Activated T-helper 1 cell treated with Interleukin-2 at 50 U/mL for 16 hours (primary cell): Measurements from ENCODE around the gene C1QB.
A peak's percentile ranks its signal among the peaks of the same experiment; 100 is the strongest.

Experiments used
- DNase-seq: peaks from one replicate; pipeline ENCODE4 v3.0.0-alpha.2; 2020; ENCODE audit warnings: low read depth

C1QB gene

DNA sequence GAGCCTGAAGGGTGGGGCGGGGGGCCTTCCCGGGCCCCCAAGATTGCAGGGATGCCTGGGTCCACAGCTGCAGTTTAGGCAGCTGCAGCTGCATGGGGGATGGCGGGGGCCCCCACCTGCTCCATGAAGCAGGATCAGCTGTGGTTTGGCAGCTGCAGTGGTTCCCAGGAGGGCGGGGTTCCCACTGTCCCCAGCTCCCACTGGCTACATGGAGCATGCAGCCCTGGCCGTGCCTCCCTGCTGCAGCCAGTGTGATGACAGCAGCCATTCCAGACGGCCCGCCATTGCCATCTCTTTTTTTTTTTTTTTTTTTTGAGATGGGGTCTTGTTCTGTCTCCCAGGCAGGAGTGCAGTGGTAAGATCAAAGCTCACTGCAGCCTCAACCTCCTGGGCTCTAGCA is 17.6 kb upstream of the C1QB start:
- no peak for DNase-seq

DNA sequence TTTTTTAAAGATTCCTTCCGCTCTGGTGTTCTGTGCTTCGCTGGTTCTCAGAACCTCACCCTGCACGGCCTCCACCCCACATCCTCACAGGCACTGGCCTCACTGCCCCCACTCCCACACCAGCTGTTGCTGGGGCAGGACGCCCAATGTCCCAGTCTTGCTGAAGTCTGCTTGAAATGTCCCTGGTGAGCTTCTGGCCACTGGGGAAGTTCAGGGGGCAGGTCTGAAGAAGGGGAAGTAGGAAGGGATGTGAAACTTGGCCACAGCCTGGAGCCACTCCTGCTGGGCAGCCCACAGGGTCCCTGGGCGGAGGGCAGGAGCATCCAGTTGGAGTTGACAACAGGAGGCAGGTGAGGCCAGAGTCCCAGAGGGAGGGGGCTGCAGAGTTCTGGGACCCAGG is 16.7 kb upstream of the C1QB start, which contains the start of gene C1QA:
TSS of gene C1QA (plus strand) at position 276 of the 400 bp plus-strand sequence. CDS start 989 bp downstream, outside the sequence.
- no peak for DNase-seq

DNA sequence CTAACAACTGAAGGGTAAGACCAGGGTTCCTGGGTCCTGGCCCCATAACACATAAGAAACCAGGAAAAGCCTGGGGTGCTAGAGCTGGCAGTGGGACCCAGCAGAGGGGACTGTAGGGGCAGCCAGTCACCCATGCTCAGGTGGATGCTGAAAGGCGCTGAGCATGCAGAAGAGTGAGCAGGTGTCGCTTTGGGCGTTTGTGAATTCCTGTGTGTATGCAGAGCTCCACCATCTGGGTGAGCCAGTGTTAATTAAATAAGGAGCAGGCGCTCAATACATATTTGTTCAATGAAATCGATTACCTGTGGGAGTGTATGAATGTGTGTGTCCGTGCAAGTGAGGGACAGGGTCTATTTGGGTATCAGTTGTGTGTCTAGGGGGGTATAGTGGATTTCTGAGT is 16.1 kb upstream of the C1QB start:
- DNase-seq = no peak

DNA sequence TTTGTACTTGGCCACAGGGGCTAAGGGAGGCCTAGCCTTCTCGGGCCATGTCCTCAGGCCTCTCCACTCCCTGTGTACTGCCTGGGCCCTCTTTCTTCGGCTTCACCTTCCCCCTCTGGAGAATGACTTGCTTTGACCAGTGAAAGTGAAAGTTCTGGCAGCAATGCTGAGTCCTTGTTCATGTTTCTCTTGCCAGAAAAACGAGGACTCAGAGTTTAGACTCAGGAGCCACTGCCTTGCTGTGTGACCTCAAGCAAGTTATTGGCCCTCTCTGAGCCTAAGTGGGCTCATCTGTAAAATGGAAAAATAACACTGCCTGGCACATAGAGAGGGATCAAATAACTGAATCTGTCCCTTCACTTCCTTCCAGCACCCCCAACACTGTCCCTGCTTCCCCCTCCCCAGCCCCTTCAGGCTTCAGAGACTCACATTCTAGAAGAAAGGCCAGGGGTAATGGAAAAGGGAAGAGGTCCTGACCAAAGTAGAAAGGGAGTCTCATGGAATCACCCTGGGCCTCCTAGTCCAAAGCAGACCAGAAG is 15.1 kb upstream of the C1QB start:
- no peak for DNase-seq

DNA sequence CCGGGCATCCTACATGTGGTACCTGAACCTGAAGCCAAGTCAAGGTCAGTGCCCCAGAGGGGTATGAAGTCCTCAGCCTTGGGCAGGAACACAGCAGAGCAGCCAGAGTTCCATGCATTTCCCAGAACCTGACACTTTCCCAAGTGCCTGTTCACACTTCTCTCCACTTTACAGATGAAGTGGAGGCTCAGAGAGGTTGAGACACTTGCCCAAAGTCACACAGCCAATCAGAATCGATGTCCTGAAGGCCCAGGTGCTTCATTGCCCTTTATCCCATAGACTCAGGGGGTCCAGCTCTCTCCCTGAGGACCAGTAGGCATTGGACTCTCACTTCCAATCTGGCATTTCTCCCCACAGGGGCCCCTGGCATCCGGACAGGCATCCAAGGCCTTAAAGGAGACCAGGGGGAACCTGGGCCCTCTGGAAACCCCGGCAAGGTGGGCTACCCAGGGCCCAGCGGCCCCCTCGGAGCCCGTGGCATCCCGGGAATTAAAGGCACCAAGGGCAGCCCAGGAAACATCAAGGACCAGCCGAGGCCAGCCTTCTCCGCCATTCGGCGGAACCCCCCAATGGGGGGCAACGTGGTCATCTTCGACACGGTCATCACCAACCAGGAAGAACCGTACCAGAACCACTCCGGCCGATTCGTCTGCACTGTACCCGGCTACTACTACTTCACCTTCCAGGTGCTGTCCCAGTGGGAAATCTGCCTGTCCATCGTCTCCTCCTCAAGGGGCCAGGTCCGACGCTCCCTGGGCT is 14.4 kb upstream of the C1QB start:
- DNase-seq = no peak

DNA sequence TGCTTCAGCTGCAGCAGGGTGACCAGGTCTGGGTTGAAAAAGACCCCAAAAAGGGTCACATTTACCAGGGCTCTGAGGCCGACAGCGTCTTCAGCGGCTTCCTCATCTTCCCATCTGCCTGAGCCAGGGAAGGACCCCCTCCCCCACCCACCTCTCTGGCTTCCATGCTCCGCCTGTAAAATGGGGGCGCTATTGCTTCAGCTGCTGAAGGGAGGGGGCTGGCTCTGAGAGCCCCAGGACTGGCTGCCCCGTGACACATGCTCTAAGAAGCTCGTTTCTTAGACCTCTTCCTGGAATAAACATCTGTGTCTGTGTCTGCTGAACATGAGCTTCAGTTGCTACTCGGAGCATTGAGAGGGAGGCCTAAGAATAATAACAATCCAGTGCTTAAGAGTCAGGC is 13.8 kb upstream of the C1QB start:
- no peak for DNase-seq

DNA sequence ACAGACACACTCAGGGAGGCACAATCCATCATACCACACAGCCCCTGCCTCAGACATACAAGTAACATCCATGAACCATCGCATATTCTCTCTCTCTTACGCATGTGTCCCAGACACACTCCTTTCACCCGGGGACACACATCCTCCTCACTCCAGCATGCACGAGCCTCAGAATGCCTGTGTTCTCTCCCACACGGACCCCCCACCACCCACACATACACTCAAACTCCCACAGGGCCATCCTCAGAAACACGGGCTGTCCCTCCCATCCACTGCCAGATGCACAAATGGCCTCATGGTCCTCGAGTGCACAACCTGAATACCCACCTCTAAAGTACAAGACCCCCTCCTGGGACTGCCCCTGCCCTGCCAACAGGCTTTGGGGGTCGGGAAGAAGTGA is 11.8 kb upstream of the C1QB start:
- DNase-seq = no peak

DNA sequence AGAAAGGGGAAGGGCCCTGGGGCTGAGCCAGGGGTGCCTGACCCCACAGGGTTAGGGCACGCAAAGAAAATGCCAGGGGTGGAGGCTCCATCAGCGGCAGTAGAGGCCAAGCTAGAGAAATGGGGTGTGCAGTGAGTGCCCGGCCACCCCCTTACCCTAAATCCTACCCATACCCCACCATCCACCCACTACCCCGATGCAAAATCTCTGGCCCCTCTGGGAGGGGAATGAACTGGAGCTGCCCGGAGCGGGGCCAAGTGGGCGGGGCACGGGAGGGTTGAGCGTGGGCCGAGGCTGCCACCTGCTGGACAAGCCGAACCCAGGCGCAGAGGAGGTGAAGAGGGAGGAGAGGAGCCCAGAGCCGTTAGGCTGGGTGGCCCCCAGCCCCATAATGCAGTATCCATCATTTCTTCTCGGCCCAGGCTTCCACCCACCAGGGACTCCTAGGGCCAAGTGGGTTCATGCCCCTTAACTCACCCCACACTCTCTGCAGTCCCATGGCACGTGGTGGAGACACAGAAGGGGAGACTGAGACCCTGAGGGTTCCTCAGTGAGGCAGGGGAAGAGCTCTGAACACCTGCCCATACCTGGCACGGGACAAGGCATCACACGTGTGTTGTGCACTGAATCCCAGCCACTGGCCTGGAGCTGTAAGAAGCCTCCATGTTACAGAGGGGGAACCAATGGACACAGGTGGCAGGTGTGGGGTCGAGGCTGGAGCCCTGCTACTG is 11.0 kb upstream of the C1QB start:
- peak; percentile 40 for DNase-seq

DNA sequence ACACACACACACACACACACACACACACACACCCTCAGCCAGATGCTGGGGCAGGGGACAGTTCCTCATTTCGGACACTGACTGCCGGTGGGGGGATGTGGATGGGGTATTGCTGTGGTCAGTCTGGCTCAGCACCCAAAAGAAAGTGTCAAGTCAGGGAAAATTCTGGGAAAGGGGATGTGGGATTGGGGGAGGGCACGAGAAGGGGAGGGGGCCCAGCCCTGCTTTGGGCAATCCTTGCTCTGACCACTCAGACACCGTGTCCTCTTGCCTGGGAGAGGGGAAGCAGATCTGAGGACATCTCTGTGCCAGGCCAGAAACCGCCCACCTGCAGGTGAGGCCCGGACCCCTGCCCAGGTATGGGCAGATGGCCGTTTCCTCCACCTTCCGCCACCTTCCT is 9.7 kb upstream of the C1QB start, which contains the start of gene C1QC:
TSS of gene C1QC (plus strand) at position 253 of the 400 bp plus-strand sequence. CDS start 391 bp downstream, outside the sequence.
- DNase-seq = no peak

DNA sequence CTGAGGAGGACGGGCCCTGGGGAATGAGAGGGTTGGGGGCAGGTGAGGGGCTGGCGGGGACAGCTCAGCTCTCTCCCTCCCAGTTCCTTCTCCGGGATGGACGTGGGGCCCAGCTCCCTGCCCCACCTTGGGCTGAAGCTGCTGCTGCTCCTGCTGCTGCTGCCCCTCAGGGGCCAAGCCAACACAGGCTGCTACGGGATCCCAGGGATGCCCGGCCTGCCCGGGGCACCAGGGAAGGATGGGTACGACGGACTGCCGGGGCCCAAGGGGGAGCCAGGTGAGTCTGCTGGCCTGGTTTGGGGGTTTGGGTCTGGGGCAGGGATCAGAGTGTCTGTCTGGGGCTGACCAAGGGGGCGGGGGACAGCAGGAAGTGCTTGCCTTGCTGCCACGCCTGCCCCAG is 9.1 kb upstream of the C1QB start:
- DNase-seq = no peak

DNA sequence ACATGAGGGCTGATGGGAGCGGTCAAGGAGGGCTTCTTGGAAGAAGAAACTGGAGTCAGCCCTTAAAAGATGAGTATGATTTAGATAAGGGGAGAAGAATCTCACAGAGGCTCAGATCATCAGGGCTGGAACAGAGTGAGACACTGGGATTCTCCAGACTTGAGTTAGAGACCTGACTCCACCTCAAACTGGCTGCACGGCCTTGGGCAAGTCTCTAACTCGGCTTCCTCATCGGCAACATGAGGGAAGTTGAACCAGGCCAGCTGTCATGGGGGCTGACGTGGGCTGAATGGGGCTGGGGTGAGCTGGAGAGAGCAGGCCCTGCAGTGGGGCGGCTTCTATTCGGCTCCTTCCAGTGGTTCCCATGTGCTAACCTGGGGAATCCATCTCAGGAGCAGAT is 7.1 kb upstream of the C1QB start:
- no peak for DNase-seq

DNA sequence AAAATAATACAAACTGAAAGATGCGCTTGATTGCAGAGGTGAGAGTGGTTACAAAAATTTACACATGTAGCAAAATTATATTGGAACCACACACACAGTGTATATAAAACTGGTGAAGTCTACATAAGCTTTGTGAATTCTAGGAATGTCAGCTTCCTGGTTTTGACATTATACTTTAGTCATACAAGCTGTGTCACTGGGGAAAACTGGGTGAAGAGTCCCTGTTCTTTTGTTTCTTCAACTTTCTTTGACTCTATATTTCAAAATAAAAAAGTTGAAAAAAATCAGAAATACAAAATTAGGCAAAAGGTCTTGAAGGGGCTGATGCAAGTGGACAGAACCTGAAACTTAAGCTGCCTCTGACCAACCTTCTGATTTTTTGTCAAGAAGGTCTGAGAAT is 6.7 kb upstream of the C1QB start:
- no peak for DNase-seq

DNA sequence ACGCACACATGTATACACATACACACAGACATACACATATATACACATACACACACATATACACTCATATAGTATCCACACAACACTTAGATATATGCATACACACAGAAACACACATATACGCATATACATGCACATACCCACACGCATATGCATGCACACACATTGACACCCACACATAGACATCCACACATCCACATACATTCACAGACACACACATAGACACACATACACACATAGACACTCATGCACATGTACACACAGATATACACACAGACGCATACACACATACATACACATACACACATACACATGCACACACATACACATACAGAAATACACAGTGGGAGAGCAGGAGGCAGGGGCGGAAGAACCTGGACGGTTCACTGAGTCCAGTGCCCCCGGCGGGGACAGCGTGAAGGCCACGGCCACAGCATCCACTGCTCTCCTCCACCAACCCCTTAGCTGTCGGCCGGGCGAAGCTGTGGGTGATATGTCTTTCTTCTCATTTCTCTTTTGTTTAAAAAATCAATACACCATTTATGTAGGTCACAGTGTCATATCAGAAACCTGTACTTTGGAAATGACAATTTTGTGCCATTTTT is 2.8 kb upstream of the C1QB start:
- no peak for DNase-seq

DNA sequence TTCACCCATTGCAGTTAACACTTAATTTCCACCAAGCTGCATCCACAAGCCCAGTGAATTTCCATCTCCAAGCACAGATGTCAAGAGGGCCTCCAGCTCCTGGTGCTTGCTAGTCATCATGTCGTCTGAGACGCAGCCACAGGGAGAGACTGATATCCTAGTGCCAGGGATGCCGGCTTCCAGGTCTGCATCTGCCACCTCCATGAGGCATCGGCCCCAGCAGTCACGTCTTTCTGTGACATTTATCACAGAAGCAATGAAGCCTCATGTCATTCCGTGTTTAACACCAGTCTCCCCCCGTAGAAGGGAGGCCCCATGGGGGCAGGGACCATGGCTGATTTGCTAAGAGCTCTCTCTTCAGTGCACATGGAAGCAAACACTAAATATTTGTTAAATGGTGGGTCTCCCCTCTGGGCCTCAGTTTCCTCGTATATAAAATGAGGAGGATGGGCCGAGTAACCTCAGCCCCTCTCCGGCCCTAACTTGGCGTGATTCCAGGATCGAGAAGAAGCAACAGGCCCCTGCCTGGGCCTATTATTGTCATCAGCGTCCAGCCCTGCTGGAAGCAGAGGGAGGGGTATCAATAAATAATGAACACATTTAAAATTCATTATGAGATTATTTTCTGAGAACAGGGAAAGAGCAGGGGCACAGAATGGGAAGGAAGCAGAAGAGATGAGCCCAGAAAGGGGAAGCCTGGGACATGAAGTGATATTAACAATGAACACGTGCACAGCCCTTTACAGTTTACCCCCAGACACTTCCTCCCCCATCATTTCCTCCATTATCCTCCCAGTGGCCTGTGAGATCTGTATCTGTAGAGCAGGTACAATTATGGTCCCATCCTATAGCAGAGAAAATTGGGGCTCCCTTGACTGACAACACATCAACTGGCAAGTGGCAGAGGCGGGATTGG is 837 bp upstream of the C1QB start:
- DNase-seq = no peak

DNA sequence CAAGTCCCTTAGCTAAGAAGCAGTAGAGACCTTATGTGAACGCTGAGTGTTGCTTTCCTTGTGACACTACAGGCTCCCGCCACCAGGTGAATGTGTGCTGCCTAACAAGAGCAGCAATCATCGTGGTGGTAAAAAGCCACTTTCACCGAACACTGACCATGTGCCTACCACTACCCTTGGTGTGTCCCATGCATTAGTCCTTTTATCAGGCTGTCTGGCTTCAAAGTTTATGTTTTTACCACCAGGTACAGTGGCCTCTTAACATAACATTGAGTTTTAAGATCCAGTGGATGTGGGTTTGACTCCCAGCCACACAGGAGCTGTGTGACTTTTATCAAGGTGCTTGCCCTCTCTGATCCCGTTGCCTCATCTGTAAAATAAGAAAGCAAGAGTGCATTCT is 1.7 kb downstream of the C1QB start:
- DNase-seq = no peak

DNA sequence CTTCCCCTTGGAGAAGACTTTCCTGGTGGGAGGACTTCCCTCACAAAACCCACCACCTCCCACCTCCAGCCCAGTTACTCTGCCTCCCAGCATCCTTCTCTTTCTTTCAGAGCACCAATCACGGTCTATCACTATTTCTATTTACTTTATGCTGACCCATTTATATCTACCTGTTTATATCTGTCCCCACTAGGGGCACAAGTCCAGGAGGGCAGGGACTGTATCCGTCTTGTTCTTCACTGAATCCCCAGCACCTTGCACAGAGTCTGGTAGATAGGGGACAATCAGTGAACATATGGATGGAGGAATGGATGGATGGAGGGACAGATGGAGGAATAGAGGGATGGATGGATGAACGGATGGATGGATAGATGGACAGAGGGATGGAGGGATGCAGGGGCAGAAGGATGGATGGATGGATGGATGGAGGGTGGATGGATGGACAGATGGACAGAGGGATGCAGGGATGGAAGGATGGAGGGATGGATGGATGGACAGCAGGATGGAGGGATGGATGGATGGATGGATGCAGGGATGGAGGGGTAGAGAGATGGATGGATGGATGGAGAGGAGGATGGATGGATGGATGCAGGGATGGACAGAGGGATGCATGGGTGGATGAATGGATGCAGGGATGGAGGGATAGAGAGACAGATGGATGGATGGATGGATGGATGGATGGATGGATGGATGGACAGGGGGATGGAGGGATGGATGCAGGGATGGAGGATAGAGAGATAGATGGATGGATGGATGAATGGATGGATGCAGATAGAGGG is 5.5 kb downstream of the C1QB start:
- DNase-seq = no peak

DNA sequence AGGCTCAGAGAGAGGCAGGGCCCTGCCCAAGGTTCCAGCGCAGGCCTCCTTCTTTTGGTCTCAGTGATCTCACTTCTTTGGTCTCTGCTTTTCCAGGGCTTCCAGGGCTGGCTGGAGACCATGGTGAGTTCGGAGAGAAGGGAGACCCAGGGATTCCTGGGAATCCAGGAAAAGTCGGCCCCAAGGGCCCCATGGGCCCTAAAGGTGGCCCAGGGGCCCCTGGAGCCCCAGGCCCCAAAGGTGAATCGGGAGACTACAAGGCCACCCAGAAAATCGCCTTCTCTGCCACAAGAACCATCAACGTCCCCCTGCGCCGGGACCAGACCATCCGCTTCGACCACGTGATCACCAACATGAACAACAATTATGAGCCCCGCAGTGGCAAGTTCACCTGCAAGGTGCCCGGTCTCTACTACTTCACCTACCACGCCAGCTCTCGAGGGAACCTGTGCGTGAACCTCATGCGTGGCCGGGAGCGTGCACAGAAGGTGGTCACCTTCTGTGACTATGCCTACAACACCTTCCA is 7.7 kb downstream of the C1QB start:
- no peak for DNase-seq

DNA sequence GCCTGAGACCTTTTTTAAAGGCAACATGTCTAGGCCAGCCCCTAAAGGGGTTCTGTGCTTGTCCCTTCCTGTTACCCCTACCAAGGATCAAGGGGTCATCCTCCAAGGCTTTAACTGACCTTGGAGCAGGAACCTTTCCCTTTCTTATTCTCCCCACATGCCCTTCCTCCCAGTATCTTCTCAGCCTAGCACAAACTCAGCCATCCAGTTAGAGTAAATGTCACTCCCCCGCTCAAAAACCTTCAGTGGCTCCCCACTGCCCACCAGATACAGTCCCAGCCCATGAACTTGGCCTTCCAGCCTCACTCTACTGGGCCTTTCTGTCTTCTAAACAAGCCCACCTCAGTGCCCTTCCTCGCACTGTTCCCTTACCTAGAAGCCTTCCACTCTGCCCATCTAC is 8.8 kb downstream of the C1QB start:
- no peak for DNase-seq

DNA sequence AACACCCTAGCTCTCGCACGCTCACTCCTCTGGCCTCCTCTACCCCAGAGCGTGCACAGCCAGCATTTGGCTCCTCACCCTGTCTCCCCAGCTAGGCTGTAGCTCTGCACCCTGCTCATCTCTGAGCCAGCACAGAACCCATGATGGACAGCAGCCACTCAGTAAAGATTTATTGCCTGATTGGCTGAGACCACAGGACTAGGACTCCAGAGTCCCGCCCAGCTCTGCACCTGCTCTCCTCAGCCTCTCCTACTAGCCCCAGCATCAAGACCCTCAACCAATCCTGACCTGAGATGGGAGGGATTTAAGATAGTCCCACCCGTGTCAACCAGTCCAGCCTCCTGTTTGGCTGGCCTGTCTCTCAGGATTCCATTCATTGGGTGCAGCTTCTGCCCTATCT is 9.3 kb downstream of the C1QB start:
- DNase-seq = no peak

DNA sequence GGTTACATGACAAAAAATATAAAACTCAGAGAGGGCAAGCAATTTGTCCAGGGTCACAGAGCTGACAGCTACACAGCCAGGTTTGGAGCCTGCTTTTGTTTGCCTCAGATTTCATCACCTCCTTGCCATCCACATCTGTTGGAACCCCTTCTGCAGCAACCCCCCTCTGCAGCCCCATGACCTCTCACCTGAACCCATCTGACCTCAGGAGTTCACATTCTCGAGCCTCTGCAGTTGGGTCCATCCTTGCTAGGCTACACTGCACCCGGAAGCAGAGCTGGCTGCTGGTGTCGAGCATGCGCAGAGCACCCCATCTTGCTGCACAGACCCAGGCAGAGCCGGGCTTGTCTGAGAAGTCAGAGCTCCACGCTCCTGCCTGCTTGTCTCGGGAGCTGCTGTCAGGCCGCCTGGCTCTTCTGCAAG is 10.0 kb downstream of the C1QB start:
- no peak for DNase-seq

DNA sequence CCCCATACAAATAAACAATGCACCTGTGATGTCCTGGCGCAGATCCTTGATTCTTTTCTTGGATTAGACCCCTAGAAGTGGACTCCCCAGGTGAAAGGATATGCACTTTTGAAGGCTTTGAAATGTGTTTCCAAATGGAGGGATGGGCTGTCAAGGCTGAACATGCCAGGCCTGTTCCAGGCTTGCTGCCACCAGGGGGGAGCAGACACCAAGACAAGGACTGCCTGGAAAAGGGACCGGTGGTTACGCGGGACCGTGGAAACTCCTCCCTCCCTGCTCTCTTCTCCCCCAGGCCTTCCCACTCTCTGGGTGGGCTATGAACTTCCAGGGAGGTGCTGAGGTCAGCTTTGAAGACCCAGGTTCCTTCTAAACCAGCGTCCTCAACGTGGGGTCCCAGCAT is 12.7 kb downstream of the C1QB start:
- no peak for DNase-seq
